Measurements from ENCODE around the gene CDC42BPB. TPM values are rescaled to one million over a fixed set of nuclear protein-coding genes. Genes with fewer than 3 reads are reported as not detected.
A peak's percentile ranks its signal among the peaks of the same experiment; 100 is the strongest.

The CDC42BPB gene
- total RNA-seq, 1 experiment from 2014 or later, result 84.4 TPM

GRCh38 chr14:102943979-102944378, 113.4 kb downstream of the CDC42BPB start:
- in situ Hi-C loops (cut with HindIII; ENCODE audit: low pct_unique_long_range_greater_than_20kb, low sequenced_read_pairs), result no loop called here
- POLR2A ChIA-PET, result interaction anchor here (0.6 kb wide), 1 partner anchor 161 kb away, joined by 3 read pairs; no protein-coding TSS in a partner anchor
- Histone ChIP-seq H3K9me3 (ENCODE audit: control insufficient read depth, insufficient read depth, low read depth, low read length) (no peaks in the 10 kb centered on the region), H3K4me1 (ENCODE audit: control insufficient read depth, insufficient read depth, low read length) (no peaks in the 10 kb centered on the region), H3K36me3 (ENCODE audit: control insufficient read depth, insufficient read depth, low read length) (0 out of 2 replicates have a peak, but pooled peaks cover 2% of the 10 kb centered on the region), H3K4me3 (ENCODE audit: low read depth in 2 of 2, low read length in 2 of 2) (no peak overlapping the region), H3K27ac (ENCODE audit: low read length) (no peak overlapping the region), H3K27me3 (ENCODE audit: control insufficient read depth, insufficient read depth, low read length) (no peaks in the 10 kb centered on the region)
- intact Hi-C loops (cut with micrococcal nuclease; ENCODE audit: unreplicated experiment), result no loop called here
- CTCF ChIA-PET, result no interaction called here
- ATAC-seq (no peak), DNase-seq (ENCODE audit: low read depth, low spot score) (no peak)
- BruUV-seq (replicated peaks), result TSS peak; percentile 40
- no peak for TF ChIP-seq TCF7L2 (IDR thresholded peaks at IDR 0.05; ENCODE audit: low read depth, low read length)
- no peak for TF ChIP-seq REST (IDR thresholded peaks at IDR 0.05; ENCODE audit: insufficient read depth in 1 of 2, low read depth in 2 of 2, low read length in 1 of 2)
- no peak for TF ChIP-seq POLR2AphosphoS5 (IDR thresholded peaks at IDR 0.05; ENCODE audit: low read depth, low read length)

GRCh38 chr14:102943454-102943853, 113.9 kb downstream of the CDC42BPB start:
- H3K27me3 ChIP-seq (ENCODE audit: control insufficient read depth, insufficient read depth, low read length), result no peaks in the 10 kb centered on the region
- BruUV-seq (replicated peaks), result no TSS peak
- DNase-seq (ENCODE audit: low read depth, low spot score) (no peak), ATAC-seq (no peak)
- no peaks in the 10 kb centered on the region for H3K4me1 ChIP-seq (ENCODE audit: control insufficient read depth, insufficient read depth, low read length)
- intact Hi-C loops (cut with micrococcal nuclease; ENCODE audit: unreplicated experiment), result no loop called here
- CTCF ChIA-PET, result no interaction called here
- H3K9me3 ChIP-seq (ENCODE audit: control insufficient read depth, insufficient read depth, low read depth, low read length), result no peaks in the 10 kb centered on the region
- in situ Hi-C loops (cut with HindIII; ENCODE audit: low pct_unique_long_range_greater_than_20kb, low sequenced_read_pairs), result no loop called here
- H3K27ac ChIP-seq (ENCODE audit: low read length), result no peak overlapping the region
- 0 out of 2 replicates have a peak, but pooled peaks cover 2% of the 10 kb centered on the region for H3K36me3 ChIP-seq (ENCODE audit: control insufficient read depth, insufficient read depth, low read length)
- TF ChIP-seq CTCF (IDR thresholded peaks at IDR 0.05) (no peak), POLR2AphosphoS5 (IDR thresholded peaks at IDR 0.05; ENCODE audit: low read depth, low read length) (no peak), TCF7L2 (IDR thresholded peaks at IDR 0.05; ENCODE audit: low read depth, low read length) (no peak), SIN3A (IDR thresholded peaks at IDR 0.05; ENCODE audit: borderline replicate concordance, insufficient read depth, low read depth, low read length) (no peak), REST (IDR thresholded peaks at IDR 0.05; ENCODE audit: insufficient read depth in 1 of 2, low read depth in 2 of 2, low read length in 1 of 2) (no peak)
- H3K4me3 ChIP-seq (ENCODE audit: low read depth in 2 of 2, low read length in 2 of 2), result no peak overlapping the region
- POLR2A ChIA-PET, result no interaction called here

All from Panc1 (cell line).